Left lobe of liver (tissue), 2 donors: ENCODE measurements around the gene NKAIN2. TPM values are rescaled to one million over a fixed set of nuclear protein-coding genes. Genes with fewer than 3 reads are reported as not detected.

Experiments used
- ATAC-seq: fragments of 200-7000 bp; cut with Tn5 transposase; one replicate; pipeline ENCODE4 v1.9.1; 2020; ENCODE audit warnings: mild to moderate bottlenecking, moderate library complexity
- DNase-seq: peaks from one replicate; pipeline ENCODE4 v3.0.0-alpha.2; 2020; ENCODE audit warnings: low spot score
- total RNA-seq: library from RNA; stranded (reverse); gene quantifications from one replicate; pipeline ENCODE4 v1.2.1, GENCODE V29; 2021
- donor health status: DM: no; HTN: no; CAD: no; lungs with moderate emphysema.
- donor health status: DM: no; HTN: yes; CAD: no.

Gene NKAIN2
- total RNA-seq, 1 donor from 2014 or later, result not detected

DNA sequence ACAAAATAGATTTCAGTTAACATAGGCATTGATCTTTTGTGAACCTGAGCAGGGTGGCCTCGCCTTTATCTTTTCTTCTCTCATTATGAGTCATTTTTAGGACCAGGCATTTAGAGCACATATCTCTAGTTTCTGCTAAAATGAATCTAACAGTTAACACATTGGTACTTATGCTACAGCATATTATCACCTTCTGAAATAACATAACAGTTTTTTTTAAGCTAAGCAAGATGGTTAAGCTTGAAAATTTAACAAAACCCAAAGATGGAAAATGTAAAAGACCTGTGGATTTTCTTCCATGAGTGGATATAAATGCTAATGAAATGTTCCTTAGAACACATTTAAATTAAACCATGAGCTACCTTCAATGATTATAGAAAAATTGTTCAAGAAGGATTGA, 671.5 kb downstream of the NKAIN2 start:
- ATAC-seq (no peak), DNase-seq (no peak)

DNA sequence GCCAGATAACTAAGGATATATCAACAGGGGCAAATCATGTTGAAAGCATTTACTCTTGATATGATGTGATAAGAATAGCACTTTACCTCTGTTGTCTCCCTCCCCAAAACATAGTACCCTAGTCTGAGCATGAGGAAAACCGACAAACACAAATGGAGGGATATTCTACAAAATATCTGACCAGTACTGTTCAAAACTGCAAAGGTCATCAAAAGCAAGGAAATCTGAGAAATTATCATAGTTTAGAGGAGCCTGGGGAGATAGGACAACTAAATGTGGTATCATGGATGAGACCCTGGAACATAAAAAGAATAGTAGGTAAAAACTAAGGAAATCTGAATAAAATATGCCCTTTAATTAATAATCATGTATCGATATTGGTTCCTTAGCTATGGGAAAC, 675.2 kb downstream of the NKAIN2 start:
- ATAC-seq, result no peak
- DNase-seq, result no peak

- ATAC-seq, result no peak
- no peak for DNase-seq
These were observed 676.3 kb downstream of the NKAIN2 start for GRCh38 chr6:124479991-124480430.

DNA sequence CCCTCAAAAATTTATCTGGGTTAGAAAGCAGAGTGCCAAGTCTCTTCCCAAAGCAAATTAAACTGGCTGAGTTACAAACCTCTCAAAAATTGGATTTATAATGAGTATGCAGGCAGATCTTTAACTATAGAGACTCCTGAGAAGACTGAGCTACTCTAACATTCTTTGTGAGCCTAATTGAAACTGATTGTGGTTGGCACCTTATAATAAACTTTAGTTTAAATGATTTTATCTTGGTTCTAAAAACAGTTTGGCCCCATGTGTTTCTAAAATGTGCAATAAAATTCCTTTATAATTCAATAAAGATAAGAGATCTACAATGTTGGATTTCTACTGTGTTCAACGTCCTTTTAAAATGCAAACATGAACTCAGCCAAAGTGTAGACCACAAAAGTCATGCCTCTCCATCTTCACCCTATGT, 678.4 kb downstream of the NKAIN2 start:
- ATAC-seq (no peak), DNase-seq (no peak)

GRCh38 chr6:124487623-124488431, 684.2 kb downstream of the NKAIN2 start:
- DNase-seq (no peak), ATAC-seq (no peak)

DNA sequence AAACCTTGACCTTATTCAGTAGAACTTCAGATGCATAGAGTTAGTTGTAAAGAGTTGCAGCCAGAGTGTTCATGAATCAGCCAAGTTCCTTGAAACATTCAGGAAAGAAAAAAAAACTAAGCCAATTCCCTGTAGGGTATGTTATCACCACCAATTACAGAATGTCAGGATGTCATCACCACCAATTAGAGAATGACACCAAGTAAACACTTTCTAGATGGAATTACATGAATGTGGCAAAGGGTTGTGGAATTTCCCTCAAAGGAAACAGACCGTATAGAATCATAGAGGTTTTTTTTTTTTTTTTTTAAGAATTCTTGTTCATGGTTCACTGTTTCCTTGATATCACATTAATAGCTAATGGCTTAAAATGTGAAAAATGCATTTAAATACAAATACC, 686.5 kb downstream of the NKAIN2 start:
- ATAC-seq, result no peak
- no peak for DNase-seq

GRCh38 chr6:124493259-124493658, 689.6 kb downstream of the NKAIN2 start:
- no peak for ATAC-seq
- no peak for DNase-seq

DNA sequence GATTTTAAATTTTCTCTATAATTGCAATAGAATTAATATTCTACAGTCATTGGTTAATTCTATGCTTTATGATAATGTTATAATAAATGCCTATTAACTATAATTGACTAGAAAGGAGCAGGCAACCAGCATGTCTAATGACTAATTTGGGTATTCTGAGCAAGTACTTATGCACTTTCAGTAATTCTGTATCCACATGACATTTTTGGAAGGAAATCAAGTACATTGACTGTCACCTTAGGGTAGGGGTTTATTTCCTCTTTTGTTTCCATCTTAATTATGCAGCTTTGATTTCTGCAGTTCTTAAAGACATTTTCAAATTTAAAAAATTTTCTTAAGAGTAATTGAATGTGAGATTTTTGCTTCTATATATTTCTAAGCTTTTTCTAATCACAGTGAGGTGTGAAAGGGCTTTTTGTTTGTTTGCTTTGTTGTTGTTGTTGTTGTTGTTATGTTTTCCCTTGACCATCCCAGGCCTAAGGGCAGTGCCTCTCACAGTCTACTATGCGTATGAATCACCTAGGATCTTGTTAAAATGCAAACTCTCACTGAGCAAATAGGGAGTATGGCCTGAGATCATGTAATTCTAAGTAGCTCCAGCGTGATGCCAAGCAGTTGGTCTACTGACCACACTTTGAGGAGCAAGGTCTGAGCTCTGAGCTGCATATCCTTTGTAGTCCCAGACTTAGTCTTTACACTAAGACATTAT, 691.4 kb downstream of the NKAIN2 start:
- ATAC-seq, result no peak
- DNase-seq, result no peak

GRCh38 chr6:124495665-124496190, 692.1 kb downstream of the NKAIN2 start:
- DNase-seq (no peak), ATAC-seq (no peak)

DNA sequence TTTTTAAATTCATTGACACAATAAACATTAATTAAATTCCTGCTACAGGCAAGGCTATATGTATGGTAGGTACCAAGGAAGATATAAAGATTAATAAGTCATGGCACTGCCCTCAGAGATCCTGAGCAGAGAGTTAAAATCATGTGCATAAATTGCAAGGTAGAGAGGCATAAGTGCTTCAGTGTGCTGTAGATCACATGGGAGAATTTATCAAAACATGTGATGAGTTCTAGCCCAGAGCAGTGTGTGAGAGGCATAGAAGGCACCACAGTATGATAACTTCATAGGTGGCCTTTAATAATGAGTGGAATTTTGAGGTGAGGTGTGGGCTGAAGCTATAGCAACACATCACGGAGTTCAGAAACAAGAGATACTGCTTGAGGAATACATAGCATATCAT, 692.7 kb downstream of the NKAIN2 start:
- ATAC-seq (no peak), DNase-seq (no peak)

DNA sequence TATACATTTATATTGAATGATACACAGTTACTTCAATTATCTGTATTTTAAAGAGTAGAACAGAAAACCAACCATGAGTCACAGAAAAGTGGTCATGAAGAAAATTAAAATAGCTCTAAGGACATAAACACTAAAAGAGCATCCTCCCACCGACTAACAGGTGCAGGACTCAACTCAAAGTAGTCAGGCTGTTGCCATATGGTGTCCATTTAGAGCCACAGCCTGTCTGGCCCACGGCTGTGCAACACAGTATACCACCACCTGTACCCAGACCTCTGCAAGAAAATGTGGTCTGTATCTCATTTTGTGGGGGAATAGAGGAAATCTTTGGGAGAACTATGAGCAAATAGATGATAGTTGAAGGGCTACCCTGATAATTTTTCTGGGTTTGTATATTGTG, 708.8 kb downstream of the NKAIN2 start:
- DNase-seq (no peak), ATAC-seq (no peak)

GRCh38 chr6:124517339-124517738, 713.7 kb downstream of the NKAIN2 start:
- ATAC-seq, result no peak

GRCh38 chr6:124520514-124520913, 716.8 kb downstream of the NKAIN2 start:
- ATAC-seq (no peak), DNase-seq (no peak)

More at GRCh38 chr6:124517339-124517738, 713.7 kb downstream of the NKAIN2 start:
- no peak for DNase-seq

DNA sequence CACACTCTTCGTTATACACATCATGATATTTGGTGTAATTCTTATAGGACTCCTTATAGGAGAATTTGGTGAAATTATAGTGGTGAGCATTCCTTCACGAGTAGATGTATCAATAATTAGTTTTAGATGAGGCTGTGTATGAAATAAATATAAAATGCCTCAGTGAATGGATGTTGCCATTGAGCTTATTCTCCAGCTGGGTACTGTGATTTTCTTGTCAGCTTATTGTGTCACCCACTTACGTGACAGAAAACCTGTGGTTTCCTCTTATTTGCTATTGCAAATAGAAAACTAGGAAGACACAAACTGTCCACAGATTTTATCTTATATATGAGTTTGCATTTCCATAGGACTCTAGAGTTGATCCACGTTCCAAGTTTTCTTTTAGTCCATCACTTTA, 718.7 kb downstream of the NKAIN2 start:
- no peak for DNase-seq
- ATAC-seq, result no peak

- ATAC-seq (no peak), DNase-seq (no peak)
These were observed 721.0 kb downstream of the NKAIN2 start for GRCh38 chr6:124524491-124525200.

DNA sequence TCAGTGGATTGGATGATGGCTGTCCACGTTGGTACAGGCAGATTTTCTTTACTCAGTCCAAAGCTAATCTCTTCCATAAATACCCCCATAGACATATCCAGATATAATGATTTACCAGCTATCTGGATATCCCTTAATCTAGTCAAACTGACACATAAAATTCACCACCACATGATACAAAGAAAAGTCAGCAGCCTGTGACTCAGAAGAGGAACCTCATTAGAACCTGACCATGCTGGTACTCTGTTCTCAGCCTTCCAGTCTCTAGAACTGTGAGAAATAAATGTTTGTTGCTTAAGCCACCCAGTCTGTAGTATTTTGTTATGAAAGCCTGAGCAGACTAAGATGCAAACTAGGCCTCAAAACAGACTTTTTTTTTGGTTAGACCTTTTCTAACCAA, 727.3 kb downstream of the NKAIN2 start:
- no peak for ATAC-seq
- DNase-seq, result no peak

DNA sequence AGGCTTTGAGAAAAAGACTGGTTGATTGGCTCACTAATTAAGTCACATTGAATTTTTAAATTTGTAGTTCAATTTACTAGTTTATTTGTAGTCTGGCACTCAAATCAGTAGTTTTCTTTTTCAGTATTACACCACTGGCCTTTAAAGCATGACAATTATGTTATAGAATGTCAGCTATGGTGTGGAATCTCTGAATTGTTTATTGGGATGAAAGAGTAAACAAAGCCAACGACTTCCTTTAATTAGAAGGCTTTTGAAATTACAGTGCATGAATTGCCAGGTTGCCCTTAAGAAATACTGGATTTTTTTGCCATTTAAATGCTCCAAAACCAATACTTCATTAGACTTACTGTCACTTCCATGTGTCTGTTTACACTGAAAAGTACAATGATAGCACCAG, 731.6 kb downstream of the NKAIN2 start:
- DNase-seq (no peak), ATAC-seq (no peak)

GRCh38 chr6:124535746-124536145, 732.1 kb downstream of the NKAIN2 start:
- DNase-seq (no peak), ATAC-seq (no peak)

DNA sequence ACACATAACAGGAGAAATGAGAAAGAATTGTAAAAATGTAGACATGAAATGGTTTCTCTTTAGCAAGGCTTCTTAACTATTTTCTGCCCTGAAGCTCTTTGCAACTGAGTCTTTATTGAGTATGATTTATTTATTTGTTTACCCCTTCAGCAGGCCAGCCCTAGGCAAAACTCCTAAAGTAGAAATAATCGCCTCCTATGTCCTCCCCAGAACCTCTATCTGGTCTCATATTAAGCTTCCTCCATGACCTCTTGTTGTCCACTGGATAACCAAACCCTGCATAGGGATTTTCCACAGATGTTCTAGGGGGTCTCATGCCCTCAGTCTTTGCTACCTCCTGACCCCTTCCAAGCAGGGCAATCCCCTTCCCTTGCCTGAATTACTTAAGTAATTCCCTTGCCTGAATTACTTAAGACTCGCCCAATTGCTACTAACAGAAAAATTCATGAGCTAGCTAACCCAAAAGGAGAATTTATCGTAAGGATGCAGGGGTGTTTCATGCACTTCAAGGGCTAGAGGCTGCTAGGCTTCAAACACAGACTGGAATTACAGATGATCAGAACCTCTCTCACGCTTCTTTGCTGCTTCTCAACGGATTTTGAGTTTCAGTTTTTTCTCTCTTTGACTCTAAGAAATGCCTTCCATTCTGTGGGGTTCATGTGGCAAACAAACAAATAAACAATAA, 732.6 kb downstream of the NKAIN2 start:
- ATAC-seq, result no peak
- DNase-seq, result no peak

- no peak for DNase-seq
- no peak for ATAC-seq
These were observed 733.2 kb downstream of the NKAIN2 start for GRCh38 chr6:124536842-124537191.

DNA sequence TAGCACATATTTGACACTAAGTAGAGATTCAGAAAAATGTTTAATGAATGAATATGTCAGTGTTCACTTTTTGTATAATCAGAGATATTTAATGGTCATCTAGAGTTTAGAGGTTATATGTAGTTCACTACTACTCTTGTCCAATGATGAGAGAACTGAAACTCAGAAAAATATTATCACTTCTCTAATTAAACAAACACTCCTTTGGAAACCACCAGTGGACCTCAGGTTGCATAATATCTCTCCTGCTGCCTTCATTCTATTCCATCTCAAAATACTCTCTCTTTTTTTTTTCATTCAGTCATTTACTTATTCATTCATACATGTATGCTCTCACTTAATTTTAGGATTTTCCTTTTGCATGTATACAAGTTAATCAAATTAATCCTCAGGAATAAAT, 735.4 kb downstream of the NKAIN2 start:
- no peak for DNase-seq
- no peak for ATAC-seq
